Hematopoietic multipotent progenitor cell (in vitro differentiated cells): ENCODE measurements around the gene FRMD4A. TPM values are rescaled to one million over a fixed set of nuclear protein-coding genes. Genes with fewer than 3 reads are reported as not detected.

Experiments
- DNase-seq, 3 donors: peaks; one replicate each; pipeline ENCODE4 v3.0.0-alpha.2; 2011 to 2015; ENCODE audit warnings: low read depth in 2 of 3, low spot score in 2 of 3
- total RNA-seq: library from RNA; depleted of rRNA; stranded (reverse); fragments of >200 nt; gene quantifications from one replicate; pipeline ENCODE4 v1.2.3, GENCODE V29; 2012

The FRMD4A gene
- total RNA-seq, 1 donor, result 0.54 TPM

DNA sequence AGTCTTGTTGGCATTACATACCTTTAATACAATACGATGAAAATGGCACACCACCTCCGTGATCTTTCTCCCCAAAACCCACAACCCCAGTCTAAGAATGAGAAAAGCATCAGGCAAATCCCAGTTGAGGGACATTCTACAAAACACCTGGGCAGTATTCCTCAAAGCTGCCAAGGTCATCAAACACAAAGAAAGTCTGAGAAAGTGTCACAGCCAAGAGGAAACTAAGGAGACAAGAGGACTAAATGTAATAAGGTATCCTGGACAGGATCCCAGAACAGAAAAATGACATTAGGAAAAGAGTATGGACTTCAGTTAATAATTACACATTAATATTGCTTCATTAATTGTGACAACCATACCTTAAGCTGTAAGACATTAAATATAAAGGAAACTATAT is 14.5 kb upstream of the FRMD4A start:
- no peak for DNase-seq

DNA sequence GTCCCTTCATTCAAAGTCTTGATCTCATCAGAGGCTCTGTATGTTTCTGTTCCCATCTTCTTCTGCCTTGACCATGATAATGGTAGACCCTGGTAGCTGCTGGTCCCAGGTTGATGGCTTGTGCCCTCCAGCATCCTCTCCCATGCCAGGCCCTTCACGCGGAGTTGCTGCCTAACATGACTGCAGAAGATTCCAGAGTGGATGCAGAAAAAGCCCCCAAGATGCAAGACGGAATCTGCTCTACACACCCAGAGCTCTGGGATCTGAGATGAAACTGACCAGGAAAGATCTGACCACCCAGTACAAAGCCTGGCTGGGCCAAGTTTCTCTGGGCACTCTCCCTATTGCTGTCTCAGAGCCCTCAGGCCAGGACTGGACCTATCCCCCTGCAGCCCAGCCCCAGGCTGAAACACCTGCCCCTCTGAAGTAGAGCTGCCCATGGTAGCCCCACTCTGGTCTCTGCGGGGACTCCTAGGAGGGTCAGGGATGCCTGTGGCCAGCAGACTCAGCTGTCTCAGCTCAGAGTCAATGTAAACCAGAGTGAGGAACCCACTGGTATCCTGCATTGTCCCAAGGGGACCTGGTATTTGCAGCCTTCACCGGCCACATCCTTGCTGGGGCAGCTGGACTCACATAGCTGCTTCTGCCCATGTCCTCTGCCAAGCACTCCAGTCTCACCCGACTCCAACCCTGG is 9.5 kb upstream of the FRMD4A start:
- no peak for DNase-seq

DNA sequence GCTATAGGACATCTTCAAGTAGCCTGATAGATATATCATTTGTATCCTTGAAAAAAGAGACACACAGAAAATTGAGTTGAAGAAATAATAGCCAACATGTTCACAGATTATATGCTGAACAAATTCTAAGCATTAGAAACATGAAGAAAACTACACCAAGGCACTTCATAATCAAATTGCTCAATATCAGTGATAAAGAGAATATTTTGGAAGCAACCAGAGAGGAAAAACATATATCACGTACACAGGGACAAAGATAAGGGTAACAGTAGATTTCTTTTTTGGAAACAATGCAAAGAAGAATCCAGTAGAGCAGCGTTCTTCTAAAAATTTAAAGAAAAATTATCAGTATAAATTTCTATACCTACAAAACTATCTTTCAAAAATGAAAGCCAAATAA is 6.0 kb upstream of the FRMD4A start:
- DNase-seq, result no peak

DNA sequence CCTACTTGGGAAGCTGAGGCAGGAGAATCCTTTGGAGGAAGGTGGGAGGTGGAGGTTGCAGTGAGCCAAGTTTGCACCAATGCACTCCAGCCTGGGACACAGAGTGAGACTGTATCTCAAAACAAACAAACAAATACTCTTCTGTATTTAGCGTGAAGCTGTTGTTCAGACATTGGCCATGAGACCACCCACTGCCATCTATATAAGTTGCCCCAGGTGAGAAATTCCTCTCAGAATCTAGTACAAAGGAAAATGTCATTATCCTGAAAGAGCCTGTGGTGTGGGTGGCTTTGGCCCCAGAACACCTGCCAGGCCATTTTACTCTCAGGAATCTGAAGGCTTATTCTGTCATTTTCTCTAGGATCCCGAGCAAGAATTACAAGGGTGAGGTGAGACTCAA is 4.0 kb upstream of the FRMD4A start:
- no peak for DNase-seq

DNA sequence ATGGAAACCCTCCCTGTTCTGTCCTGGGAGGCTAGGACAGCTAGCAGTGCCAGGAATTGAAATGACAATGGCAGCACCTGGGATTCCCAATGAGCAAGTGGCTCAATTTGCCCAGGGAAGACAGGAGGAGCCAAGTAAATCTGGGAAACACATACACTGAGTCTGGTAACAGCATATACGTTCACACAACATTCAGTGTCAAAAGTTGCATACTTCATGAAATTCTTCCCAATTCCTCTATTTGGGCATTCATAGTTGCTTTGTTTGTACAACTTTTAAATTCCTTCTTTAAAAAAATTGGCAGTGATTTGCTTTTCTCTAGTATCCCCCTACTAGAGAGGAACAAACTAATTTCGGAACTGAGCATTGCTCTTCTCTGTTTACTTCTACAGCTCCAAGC is 2.9 kb upstream of the FRMD4A start:
- no peak for DNase-seq

DNA sequence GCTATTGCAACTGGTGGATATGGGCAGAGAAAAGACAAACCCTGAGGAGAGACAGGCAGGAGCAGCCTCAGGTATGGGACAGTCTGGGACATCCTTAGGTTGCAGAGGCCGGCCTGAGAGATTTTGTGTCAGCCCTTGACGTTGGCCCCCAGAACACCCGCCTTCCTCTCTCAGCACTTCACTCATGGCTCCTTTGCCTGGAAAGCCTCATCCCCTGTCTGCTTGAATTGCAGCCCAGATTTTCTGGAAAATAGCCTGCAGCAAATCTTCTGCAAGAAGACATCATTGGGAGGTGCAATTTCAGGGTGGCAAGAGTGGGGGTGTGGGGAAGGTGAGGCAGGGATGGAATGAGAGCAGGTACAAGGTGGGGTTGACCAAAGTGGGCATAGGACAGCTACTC is 2.2 kb upstream of the FRMD4A start:
- no peak for DNase-seq

DNA sequence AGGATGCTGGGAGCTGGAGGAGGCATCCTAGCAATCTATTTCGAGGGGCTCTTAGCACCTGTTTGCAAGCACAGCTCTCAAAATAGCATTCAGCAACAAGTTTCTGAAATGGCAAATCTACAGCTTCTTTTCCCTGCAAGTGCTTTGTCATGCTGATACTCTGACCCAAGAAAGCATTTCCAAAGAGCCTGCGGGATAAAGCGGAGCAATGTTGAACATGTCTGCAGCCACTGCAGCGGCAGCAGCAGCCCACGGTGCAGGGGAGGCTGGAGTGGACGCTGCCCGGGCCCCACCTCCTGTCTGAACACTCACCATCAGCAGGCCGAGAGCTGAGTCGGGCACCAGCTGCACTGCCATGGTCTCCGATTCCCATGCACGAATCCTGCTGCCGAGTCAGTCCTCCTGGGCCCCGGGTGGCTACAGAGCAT is 964 bp downstream of the FRMD4A start:
- no peak for DNase-seq

DNA sequence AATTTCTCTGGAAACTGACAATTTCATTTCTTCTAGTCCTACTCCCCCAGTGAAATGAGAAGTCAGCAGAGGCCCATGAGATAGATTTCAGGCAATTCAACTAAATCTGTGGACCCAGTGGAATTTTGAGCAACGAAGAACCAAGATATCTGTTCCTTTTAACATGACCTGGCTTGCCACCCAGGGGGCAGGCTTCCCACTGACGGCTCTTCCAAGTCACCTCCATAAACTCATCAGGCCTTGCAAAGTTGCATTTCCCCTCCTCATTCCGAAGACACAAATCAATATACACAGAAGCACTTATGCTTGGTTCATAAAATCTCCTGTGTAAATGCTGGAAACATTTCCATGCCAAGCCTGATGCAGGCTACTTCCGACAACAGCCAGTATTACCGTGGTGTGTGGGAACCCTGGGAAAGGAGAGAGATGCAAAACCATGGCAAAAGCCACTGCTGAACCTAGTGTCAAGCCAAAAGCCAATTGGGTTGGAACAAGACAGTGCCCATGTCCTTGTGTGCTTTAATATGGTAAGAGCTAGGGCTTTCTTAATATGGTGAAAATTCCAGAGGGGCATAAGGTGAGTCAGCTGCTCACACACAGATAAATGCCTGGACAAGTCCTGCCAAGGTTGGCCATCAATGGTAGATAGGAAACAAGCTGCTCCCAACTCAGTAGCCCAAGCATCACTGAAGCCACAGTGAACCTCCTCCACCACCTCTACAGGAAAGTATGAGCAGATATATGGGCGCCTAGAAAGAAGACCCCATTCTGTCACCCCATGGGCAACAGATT is 1.6 kb downstream of the FRMD4A start:
- DNase-seq, result no peak

DNA sequence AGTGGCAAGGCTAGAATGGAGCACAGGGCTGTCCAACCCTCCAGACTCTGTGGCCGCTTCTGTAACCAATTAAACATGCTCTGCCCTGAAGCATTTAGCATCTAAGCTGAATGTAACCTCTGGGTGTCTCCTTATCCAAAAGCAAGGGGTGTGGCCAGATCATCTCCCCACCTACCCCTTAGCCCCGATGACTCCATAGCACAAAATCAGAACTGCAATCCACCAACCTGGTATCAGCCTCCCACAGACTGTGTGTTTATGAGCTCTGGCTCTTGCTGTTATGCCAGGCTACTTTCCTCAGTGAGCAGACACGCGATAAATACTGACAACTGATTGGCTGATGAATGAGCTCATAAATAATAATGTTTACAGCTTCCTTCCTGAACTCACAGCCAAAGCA is 3.2 kb downstream of the FRMD4A start:
- DNase-seq, result peak in 1 of 3 donors; percentile 3

DNA sequence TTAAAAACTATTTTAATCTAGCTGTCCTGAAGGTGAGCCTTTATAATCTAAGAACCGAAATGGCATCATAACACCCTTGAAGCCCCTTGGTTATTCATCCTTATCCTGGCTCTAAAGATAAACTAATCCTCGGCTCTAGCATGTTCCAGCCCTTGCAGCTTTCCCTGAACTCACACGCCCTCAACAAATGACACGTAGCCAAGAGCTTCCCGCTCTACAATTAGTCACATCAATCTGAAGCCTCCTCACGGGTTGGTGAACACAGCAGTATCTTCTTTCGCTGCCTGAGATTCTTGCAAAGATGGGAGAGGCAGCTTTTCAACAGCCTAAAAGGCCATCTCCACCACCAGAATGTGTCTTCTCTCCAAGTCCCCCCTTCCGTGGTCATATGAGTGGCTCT is 4.1 kb downstream of the FRMD4A start:
- DNase-seq, result no peak

DNA sequence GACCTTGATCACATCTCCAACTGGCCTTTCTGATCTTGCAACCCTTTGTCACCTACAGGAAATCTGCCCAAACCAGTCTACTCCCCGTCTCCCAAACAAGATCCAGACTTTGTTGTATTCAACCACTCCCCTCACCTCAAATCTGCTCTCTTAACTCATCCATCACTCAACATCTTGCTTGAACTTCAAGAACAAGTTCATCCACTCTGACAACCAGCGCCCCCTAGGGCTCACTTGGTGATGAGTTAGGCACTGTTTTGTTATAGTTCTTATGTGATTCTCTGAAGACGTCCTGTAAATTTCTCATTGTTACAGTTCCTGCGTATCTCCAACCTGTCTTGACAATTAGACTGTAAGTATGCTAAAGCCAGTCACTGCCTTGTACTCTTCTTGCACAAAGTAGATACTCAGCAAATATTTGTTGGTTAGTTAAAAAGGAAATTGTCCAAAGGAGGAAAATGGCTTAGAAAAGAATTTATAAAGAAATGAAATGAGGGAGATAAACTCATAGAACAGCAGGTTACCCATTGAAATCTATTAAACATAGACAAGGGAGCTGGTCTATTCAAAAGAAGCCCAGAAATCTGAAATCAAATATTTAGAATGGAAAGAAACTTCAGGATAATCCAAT is 5.3 kb downstream of the FRMD4A start:
- DNase-seq, result peak in 2 of 3 donors; percentile 24 to 56

DNA sequence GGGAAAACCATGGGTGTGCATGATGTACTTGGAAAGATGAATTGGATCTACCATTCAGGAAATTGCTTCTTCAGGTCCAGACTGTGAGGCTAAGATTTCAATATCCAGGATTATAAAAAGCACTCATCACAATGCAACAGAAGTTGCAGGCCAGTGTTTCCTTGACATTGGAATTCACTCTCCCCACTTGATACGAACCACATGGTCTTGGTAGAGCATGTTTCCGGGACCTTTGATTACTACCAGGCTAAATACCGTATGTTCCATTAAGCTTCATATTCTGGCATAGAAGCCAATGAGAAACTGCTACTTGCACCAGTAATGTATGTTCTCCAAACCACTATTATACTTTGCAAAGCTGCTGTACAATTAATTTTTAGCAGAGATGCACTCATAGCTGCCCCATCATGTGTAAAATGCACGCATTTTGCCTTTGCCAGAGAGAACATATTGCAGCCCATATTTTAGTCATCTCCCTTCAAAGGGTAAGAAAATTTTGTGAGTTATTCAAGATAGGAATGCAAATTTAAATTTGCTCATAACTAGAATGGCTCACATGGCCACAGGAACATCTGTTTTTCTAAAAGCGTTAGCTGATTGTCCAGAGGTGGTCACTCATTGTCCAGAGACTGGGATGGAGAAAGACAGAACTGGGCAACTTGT is 8.1 kb downstream of the FRMD4A start:
- no peak for DNase-seq

DNA sequence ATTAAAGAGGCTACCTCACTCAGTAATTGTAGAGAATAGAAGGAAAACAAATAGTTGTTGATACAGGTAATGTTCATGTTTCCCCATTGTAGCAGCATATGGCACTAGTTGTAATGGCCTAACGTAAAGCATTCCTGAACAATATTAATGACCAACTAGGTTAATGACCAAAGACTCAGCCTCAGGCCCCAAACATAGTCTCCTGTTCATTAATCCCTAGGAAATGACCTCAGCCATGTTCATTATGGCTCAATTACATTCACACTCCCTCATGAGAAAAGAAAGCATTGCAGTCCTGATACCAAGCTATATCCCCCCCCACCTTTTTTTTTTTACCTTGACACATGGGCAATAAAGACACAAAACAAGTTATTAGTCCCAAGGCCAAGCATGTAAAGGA is 12.7 kb downstream of the FRMD4A start:
- no peak for DNase-seq

DNA sequence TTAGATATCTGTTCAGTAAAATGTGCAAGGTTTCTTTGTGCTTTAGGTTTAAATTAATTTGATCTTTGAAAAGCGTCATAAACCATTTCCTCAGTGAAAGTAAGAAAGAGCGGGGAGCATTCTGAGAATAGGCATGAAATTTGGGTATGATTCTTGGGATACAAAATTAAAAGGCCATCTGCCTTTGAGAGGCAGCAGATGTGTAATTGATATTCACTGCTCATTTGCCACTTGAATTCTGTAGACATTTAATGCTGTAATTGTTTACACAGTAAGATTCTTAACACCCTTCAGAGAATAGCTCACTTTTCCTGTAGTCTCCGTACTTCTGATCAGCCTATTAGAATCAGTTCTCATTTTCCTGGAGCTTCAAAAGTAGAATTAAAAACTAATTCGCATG is 18.7 kb downstream of the FRMD4A start:
- no peak for DNase-seq

DNA sequence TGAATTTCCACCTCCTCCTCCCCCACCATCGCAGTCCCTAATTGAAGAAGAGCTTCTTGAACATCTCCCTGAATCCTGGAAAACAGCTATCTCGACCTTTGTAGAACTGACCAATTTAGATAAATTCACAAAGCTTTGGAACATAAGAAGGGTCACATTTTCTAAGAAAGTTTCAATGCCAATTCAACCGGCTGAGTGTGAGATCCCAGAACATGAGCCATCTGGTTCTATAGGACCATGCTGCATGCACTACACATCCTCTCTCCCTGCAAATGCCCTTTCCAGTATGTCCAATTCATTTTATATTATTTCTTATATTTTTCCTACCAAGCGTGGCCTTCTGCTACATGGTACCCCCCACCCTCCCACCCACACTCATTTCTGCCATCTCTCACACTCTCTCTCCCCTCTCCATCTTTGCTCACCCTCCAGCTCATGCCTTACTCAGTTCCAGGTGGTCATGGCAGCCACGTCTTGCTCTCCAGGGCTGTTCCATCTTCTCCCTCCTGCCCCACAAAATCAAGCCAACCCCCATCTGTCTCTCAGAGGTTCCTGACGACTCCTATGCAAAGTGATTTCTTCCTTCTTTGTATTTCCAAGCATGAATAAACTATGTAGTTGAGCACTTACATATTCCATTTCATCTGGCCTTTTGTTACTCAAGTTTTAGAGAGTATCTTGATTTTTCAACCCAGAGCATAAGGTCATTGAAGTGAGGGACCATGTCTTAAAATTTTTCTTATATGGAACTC is 19.3 kb downstream of the FRMD4A start:
- DNase-seq, result no peak

DNA sequence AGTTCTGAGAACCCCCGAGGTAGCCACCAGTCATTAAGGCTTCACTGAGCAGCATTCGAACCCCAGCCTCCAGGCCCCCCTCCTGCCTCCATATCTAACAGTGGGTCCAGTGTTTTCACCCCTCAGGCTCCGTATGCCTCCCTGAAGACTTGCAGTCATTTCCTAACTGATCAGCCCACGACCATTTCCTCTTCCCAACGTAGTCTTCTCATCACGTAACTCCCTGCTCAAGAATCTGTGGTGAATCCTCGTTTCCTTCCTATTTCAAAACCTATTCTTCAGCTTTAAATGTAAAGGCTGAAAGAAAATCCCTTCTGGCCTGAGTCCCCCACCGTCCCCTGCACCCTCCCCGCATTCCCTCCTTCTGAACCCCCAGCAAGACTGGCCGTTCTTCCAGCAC is 21.1 kb downstream of the FRMD4A start:
- no peak for DNase-seq

DNA sequence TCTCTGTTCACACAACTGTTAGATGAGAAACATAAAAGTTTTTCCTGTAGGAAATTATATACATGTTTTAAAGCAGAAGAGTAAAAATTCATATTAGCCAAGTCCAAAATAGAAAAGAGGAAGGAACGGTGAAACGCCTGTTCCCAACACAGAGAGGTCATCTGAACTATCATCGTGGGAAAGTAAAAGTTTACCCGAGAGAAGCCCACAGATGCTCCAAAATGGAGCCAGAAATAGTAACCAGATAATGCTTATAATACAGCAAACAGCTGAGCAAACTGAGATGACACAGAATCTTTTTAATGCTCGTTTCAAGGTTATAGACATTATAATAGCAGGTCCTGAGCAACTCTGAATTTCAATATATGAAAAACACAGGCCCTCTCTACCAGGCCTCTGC is 24.5 kb downstream of the FRMD4A start:
- no peak for DNase-seq

DNA sequence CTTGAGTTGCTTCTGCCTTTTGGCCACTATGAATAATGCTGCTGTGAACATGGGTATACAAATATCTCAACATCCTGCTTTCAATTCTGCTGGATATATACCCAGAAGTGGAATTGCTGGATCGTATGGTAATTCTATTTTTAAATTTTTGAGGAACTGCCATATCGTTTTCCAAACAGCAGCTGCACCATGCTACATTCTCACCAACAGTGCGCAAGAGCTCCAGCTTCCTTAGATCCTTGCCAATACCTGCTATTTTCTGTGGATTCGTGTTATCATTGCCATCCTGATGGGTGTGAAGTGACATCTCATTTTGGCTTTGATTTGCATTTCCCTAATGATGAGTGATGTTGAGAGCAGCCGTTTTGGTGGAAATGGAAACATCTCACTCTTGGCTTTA is 26.7 kb downstream of the FRMD4A start:
- DNase-seq, result no peak

DNA sequence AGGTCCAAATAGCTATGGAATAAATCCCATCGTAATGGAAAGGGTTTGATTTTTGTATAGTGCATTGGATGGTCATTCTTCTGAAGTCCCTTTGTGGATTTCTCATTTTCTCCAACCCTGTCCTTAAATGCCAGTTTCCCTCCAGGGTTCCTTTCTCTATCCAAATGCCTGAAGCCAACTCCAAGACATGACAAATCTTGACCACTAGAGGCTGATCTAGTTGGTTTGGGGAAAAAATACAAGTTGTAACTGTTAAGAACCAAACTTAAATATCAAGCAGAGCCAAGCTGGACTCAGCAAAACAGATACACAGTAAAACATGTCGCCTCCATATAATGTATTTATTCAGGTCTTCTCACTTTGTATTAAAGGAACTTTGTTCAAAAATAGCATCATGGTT is 28.7 kb downstream of the FRMD4A start:
- DNase-seq, result no peak

DNA sequence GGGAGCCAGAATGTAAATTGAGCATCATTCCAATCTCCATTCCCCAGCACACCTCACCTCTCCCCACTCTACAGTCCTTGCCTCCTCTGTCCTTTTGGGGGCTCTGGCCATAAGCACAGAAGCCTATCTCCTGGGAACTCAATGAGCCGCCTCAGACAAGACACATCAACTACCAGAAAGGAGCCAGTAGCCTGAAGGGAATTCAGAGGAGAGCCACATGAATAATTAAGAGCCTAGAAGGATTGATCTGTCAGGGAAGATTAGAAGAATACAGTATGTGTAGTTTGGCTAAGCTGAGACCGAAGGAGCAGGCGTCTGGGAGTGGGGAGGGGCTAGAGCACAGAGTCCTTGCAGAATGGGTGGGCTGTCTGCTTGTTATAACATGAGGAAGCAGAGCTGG is 31.2 kb downstream of the FRMD4A start:
- DNase-seq, result no peak
